NCI-H345 treated with DMSO at 0.1 percent for 48 hours (cell line): ENCODE data around the gene NAALADL2.
"Not testable (repeated sequence)": the region's sequence is repeated elsewhere in the genome, so short reads cannot be mapped to it uniquely, and the experiment has no call there.

ENCODE experiments used
- DNase-seq: peaks from one replicate; lab custom pipeline; 2025; ENCODE audit not compliant: unreplicated experiment; lab: John Stamatoyannopoulos, UW

The NAALADL2 gene

DNA sequence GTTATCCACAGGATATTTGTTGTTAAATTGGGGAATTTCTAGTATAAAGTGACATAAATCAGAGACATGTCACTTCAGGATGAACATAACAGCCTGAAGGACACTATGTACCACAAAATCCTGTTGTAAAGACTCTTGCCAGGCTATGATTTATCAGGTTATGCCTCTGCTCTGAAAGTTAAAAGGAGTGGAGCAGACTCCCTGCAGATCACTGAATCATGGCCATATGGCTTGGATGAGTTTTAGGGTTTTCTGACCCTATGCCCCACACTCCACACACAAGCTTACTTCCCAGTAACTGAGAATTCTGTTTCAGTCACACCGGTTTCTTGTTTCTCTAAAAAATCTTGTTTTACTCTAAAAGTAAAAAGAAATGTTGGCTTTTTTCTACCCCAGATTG is 869.4 kb downstream of the NAALADL2 start:
- DNase-seq = no peak

GRCh38 chr3:175729466-175729865 is 870.3 kb downstream of the NAALADL2 start:
- DNase-seq = no peak

- no peak for DNase-seq
These were observed 872.4 kb downstream of the NAALADL2 start for GRCh38 chr3:175731543-175731942.

DNA sequence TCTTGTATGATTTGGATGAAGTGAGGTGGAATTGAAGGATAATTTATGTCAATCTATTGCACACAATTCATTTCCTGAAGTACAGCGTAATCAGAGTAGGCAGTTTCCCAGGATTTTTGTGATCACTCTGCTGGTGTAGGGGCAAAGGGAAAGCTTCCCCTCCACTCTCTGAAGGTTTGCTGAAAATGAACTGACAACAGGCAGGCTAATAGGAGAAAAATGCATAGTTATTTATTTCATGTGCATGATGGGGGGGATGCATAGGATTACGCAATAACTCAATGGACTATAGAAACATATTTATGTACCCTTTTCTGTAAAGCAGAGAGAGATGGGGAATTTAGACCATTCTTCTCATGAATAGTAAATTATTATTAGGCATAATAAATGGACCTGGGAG is 872.9 kb downstream of the NAALADL2 start:
- no peak for DNase-seq

DNA sequence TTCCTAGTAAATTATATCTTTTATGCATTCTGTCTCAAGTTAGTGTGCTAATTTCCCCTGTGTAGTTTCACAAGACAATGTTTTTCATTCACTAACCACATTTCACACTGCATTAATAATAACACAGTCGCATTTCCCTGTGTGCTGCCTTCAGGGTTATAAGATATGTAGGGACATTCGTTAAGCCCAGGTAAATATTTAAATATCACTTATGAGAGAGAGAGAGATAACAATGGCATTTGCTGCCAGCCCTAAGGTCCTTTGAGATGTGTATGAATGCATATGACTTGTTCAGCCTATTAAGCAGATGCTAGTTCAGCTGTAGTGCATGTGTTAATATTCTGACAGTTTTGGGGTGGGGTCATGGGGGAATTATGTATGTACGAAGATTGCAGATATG is 876.7 kb downstream of the NAALADL2 start:
- no peak for DNase-seq

- DNase-seq = no peak
These were observed 878.8 kb downstream of the NAALADL2 start for GRCh38 chr3:175737646-175738572.

GRCh38 chr3:175741951-175742350 is 882.8 kb downstream of the NAALADL2 start:
- no peak for DNase-seq

DNA sequence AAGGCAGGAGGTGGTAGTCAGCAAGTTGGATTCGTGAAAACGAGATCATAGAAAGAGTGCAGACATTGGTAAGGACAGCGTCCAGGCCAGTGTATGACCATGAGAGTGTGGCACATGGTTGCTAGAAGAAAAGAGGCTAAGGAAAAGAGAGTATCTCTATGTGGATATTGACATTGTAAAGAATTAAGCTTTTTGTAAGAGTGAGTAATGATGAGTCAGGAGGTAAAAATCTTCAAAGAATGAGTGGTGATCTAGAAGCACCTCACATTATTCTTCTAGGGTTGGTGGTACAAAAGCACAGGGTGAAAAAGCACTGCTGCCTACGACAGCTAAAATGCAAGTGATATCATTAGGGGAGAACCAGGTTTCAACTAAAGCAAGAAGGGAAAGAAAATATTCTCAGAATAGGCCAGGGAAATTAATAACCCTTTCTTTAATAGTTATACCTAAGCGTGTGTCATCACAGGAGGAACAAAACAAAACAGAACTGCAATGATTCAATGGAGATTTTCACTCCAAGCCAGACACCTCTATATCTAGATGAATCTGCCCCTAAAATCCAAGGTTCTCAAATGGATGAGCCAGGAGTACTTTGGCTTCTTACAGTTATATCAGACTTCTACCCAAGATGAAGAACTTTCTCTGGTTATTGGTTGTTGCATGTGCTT is 884.7 kb downstream of the NAALADL2 start:
- no peak for DNase-seq

DNA sequence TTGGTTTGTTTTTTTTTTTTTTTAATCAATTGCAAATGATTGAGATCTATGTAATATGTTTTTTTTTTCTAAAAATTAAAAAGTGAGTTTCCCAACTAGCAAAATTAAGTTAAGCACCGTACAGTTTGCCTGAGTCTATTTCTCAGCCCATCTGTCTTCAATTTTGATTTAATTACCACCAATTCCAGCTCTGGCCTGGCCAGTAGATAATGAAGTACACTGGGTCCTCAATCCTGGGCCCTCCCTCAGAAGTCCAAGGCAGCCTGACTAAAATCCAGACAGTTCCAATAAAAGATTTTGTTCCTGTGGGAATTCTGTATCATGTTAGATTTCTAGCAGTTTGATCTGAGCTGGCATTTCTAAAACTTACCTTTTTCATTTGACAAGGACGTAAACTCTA is 887.2 kb downstream of the NAALADL2 start:
- no peak for DNase-seq

- DNase-seq = no peak
These were observed 889.1 kb downstream of the NAALADL2 start for GRCh38 chr3:175748087-175748730.

DNA sequence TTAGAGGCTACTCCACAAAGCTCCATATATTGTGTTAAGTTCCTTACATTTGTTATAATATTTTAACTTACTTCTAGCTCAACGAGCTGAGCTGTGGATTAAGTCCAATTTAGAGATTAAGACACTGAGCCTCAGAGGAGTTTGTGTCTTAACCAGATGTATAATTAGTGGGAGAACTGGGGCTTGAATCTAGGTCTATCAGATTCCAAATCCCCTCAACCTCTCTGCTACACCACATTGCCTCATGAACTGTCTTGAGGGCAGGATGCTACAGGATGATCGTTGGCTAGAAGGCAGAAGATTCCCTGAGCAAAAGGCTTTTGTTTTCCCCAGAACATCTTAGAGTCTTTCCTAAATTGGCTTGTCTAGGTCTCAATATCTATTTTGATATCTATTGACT is 890.8 kb downstream of the NAALADL2 start:
- no peak for DNase-seq

DNA sequence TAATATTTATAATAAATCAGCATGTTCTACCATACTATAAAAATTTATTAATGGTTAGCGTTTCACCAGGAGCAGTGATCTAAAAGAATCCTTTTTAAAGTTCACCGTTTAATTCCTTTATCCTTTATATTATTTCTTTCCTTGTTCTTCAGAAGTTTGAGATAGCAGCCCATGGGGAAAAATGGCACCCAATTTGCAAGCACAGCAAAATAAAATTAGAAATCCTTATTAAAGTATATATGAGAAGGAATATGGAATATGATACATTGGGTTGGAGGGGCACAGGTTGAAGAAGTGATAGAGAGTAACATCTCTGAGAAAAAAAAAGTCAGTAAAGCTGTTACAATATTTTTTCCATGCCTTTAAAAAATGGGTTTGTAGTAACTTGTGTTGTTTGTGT is 892.0 kb downstream of the NAALADL2 start:
- no peak for DNase-seq

DNA sequence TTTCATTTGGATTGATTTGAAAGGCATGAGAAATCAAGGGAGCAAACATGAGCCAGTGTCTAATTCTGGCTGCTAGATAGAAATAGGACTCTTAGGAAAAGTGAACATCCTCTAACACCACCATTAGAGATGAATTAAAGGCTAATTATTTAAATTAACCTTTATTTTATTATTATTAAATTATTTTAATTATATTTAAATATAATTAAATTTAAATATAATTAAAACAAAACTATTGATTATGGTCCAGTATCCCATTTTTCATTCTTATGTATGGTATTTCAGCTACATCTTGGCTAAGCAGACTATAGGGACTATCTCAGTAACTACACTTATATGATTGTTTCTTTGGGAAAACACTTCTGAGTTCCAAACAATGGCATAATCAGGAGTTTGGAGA is 904.8 kb downstream of the NAALADL2 start:
- DNase-seq = no peak

- DNase-seq = no peak
These were observed 905.6 kb downstream of the NAALADL2 start for GRCh38 chr3:175764722-175765121.

DNA sequence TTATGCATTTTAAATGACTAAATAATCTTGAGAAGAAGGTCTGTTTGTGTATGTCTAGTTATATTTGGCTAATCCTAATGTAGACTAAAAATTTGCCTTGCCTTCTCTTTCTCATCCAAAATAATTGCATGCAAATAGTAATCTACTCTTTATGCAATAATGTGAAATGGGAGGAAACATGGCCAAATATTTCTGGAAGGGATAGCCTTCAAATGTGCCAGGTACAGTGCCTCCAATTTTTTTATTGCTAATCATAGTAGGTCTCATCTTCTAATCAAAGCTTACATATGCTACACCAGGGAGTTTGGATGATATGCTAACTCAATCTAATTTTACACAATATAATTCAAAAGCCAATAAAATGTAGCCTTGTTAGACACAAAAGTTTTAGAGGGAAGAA is 911.3 kb downstream of the NAALADL2 start:
- no peak for DNase-seq

- no peak for DNase-seq
These were observed 918.4 kb downstream of the NAALADL2 start for GRCh38 chr3:175777495-175777894.

DNA sequence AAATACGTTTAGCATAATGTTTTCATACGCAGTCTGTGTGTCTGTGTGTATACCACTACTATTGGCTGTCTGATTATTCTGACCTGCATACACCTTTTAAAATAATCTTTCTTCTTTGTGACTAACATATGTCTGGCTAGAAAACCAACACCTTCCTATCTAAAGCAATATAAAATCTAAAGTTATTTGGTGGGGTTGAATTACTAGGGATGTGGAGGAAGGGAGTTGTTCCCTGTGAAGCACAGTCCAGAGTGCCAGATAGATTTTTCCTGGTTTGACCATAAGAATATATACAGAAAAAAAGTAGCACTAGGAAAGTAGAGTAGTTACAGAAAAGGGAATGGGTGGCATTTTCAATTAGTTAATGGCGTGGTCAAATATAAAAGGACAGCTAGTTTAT is 918.8 kb downstream of the NAALADL2 start:
- DNase-seq = no peak

- no peak for DNase-seq
These were observed 919.9 kb downstream of the NAALADL2 start for GRCh38 chr3:175778994-175779393.

GRCh38 chr3:175787109-175787508 is 928.0 kb downstream of the NAALADL2 start:
- DNase-seq = not testable (repeated sequence)

DNA sequence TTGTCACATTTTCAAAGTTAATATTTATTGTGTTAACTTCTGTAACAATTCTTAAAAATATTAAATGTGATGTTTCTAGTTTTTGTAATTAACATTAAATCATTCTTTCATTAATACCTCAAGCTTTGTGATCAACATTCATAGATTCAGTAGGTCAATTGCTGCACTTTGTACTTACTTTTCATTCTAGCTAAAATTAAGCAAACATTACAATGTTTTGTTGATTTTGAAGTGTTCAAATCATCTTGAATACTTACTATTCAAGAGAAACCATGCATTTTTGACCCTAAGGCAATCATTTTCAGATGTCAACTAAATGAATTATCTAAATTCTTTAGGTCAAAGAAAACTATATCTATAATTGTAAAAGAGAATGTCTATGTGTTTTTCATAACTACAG is 933.1 kb downstream of the NAALADL2 start:
- no peak for DNase-seq

- DNase-seq = no peak
These were observed 939.2 kb downstream of the NAALADL2 start for GRCh38 chr3:175798326-175798725.

- DNase-seq = no peak
These were observed 946.7 kb downstream of the NAALADL2 start for GRCh38 chr3:175805825-175806224.
